Stimulated activated effector memory CD8-positive, alpha-beta T cell treated with anti-CD3 and anti-CD28 coated beads, Interleukin-12 subunit alpha, Interleukin-12 subunit beta, amount 100 ng/mL, for 72 hours (primary cell): ENCODE results near the gene CAMK2B.
"Not testable (repeated sequence)": the region's sequence is repeated elsewhere in the genome, so short reads cannot be mapped to it uniquely, and the experiment has no call there.

ENCODE experiments used
- ATAC-seq: fragments of 150-1000 bp; cut with Tn5 transposase; 2 replicates; pipeline ENCODE4 v1.10.0; 2021
- DNase-seq, 2 donors: peaks; one replicate each; pipeline ENCODE4 v3.0.0; 2021 to 2022; ENCODE audit warnings: low spot score in 2 of 2
- H3K27ac Mint-ChIP-seq: one replicate; pipeline ENCODE4 v1.8.0; 2022; ENCODE audit warnings: mild to moderate bottlenecking, mixed read lengths
- H3K36me3 Mint-ChIP-seq: one replicate; pipeline ENCODE4 v1.8.0; 2022; ENCODE audit warnings: mild to moderate bottlenecking, mixed read lengths
- H3K4me1 Mint-ChIP-seq: one replicate; pipeline ENCODE4 v1.8.0; 2022; ENCODE audit warnings: mixed read lengths
- H3K4me3 Mint-ChIP-seq: one replicate; pipeline ENCODE4 v1.8.0; 2022; ENCODE audit warnings: mild to moderate bottlenecking, mixed read lengths
- H3K9me3 Mint-ChIP-seq: one replicate; pipeline ENCODE4 v1.8.0; 2022; ENCODE audit warnings: mixed read lengths

The CAMK2B gene

GRCh38 chr7:44174694-44174948 is 150.8 kb downstream of the CAMK2B start:
- ATAC-seq, H3K4me3 Mint-ChIP-seq, H3K36me3 Mint-ChIP-seq, H3K27ac Mint-ChIP-seq, H3K4me1 Mint-ChIP-seq, DNase-seq, H3K9me3 Mint-ChIP-seq: not testable (repeated sequence)

DNA sequence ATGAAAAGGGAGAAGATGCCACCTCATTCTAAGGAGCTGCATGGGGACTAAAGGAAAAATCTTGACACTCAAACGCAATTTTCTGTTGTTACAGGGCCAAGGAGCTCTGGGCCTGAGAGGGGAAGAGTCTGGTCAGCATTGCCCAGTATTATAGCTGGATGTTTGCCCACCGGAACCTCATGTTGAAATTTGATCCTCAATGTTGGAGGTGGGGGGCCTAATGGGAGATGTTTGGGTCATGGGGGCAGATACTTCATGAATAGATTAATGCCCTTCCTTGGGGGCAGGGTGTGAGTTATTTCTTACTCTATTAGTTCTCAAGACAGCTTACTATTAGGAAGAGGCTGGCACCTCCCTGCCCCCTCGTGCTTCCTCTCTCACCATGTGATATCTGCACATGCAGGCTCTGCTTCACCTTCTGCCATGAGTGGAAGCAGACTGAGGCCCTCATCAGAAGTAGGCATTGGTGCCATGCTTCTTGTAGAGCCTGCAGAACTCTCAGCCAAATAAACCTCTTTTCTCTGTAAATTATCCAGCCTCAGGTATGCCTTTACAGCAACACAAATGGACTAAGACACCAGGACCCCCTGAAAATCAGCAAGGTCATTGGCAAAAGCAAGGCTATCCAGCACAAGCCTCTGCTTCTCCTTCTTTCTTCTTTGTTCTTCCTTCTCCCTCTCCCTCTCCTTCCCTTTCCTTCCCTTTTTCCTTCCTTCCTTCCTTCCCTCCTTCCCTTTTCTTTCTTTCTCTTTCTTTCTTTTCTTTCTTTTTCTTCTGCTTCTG is 151.3 kb downstream of the CAMK2B start:
- no peak overlapping the region for H3K4me3 Mint-ChIP-seq
- H3K9me3 Mint-ChIP-seq, result peaks cover 4% of the 10 kb centered on the region
- ATAC-seq, result no peak
- no peaks in the 10 kb centered on the region for H3K4me1 Mint-ChIP-seq
- no peak for DNase-seq
- H3K36me3 Mint-ChIP-seq, result no peaks in the 10 kb centered on the region
- no peak overlapping the region for H3K27ac Mint-ChIP-seq

GRCh38 chr7:44172803-44173424 is 152.5 kb downstream of the CAMK2B start:
- Mint-ChIP-seq H3K9me3 (peaks cover 4% of the 10 kb centered on the region), H3K4me3 (no peak overlapping the region), H3K4me1 (no peaks in the 10 kb centered on the region), H3K27ac (no peak overlapping the region), H3K36me3 (no peaks in the 10 kb centered on the region)
- ATAC-seq (no peak), DNase-seq (no peak)

DNA sequence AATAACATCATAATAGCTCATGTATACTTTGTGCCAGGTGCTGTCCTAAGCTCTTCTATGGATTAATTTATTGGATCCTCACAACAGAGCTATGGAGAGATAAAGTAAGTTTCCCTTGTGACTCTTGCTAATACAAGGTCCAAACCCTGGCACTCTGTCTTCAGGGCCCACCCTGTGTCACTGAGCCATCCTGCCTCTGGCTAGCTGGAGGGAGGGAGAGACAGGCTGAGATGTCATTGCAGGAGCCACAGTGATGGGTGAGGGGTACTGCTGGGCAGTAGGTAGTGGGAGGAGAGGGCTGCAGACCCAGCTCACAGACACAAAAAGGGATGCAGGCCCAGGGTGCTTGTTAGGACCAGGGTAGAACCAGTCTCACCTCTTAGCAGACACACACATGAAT is 153.0 kb downstream of the CAMK2B start:
- no peaks in the 10 kb centered on the region for H3K4me1 Mint-ChIP-seq
- ATAC-seq (no peak), DNase-seq (no peak)
- H3K27ac Mint-ChIP-seq, result no peak overlapping the region
- no peak overlapping the region for H3K4me3 Mint-ChIP-seq
- peaks cover 4% of the 10 kb centered on the region for H3K9me3 Mint-ChIP-seq
- no peaks in the 10 kb centered on the region for H3K36me3 Mint-ChIP-seq

DNA sequence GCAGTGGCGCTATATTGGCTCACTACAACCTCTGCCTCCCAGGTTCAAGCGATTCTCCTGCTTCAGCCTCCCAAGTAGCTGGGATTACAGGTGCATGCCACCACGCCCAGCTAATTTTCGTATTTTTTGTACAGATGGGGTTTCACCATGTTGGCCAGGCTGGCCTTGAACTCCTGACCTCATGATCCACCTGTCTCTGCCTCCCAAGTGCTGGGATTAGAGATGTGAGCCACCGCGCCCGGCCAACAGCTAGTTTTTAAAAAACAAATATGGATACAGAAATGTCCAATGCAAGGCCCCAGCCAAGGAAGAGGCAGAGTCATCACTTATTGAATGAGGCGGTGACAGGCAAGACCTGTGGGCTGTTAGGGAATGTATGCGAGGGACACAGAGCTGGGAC is 153.5 kb downstream of the CAMK2B start:
- not testable (repeated sequence) for H3K4me1 Mint-ChIP-seq, DNase-seq, H3K27ac Mint-ChIP-seq, H3K36me3 Mint-ChIP-seq, H3K9me3 Mint-ChIP-seq, ATAC-seq, H3K4me3 Mint-ChIP-seq

GRCh38 chr7:44167920-44168319 is 157.5 kb downstream of the CAMK2B start:
- H3K4me1 Mint-ChIP-seq, result no peaks in the 10 kb centered on the region
- H3K4me3 Mint-ChIP-seq, result no peak overlapping the region
- no peaks in the 10 kb centered on the region for H3K36me3 Mint-ChIP-seq
- DNase-seq (no peak), ATAC-seq (no peak)
- H3K27ac Mint-ChIP-seq, result no peak overlapping the region
- H3K9me3 Mint-ChIP-seq, result no peaks in the 10 kb centered on the region
